ENCODE results near the gene IL7R.

Gene IL7R

GRCh38 chr5:35863159-35863558 lies 6.5 kb downstream of the IL7R start:
- DNase-seq (ENCODE audit: insufficient read length, low spot score) (no peak), FAIRE-seq (peak; percentile 26)
- TF ChIP-seq SPI1 (IDR thresholded peaks at IDR 0.05; ENCODE audit: low read depth, low read length) (peak; percentile 75), POU2F2 (IDR thresholded peaks at IDR 0.05; ENCODE audit: low read depth, low read length) (no peak), POLR2A (IDR thresholded peaks at IDR 0.05; ENCODE audit: low read depth, low read length) (no peak), POLR2AphosphoS5 (IDR thresholded peaks at IDR 0.05; ENCODE audit: low read depth, low read length) (no peak)

GRCh38 chr5:35867998-35868397 lies 11.3 kb downstream of the IL7R start:
- DNase-seq (ENCODE audit: insufficient read length, low spot score) = no peak
- no peak for FAIRE-seq
- TF ChIP-seq POLR2AphosphoS5 (IDR thresholded peaks at IDR 0.05; ENCODE audit: low read depth, low read length) (no peak), SPI1 (IDR thresholded peaks at IDR 0.05; ENCODE audit: low read depth, low read length) (no peak), POLR2A (IDR thresholded peaks at IDR 0.05; ENCODE audit: low read depth, low read length) (no peak), POU2F2 (IDR thresholded peaks at IDR 0.05; ENCODE audit: low read depth, low read length) (no peak), TAF1 (IDR thresholded peaks at IDR 0.05; ENCODE audit: low read depth, low read length) (no peak), PAX5 (IDR thresholded peaks at IDR 0.05; ENCODE audit: insufficient read depth, low read length, severe bottlenecking) (no peak)

GRCh38 chr5:35869685-35870277 lies 13.1 kb downstream of the IL7R start:
- TF ChIP-seq POLR2AphosphoS5 (IDR thresholded peaks at IDR 0.05; ENCODE audit: low read depth, low read length) (no peak), TAF1 (IDR thresholded peaks at IDR 0.05; ENCODE audit: low read depth, low read length) (no peak), POU2F2 (IDR thresholded peaks at IDR 0.05; ENCODE audit: low read depth, low read length) (no peak), SPI1 (IDR thresholded peaks at IDR 0.05; ENCODE audit: low read depth, low read length) (no peak), POLR2A (IDR thresholded peaks at IDR 0.05; ENCODE audit: low read depth, low read length) (no peak), PAX5 (IDR thresholded peaks at IDR 0.05; ENCODE audit: insufficient read depth, low read length, severe bottlenecking) (no peak)
- DNase-seq (ENCODE audit: insufficient read length, low spot score) = no peak
- no peak for FAIRE-seq

GRCh38 chr5:35870605-35871004 lies 13.9 kb downstream of the IL7R start:
- no peak for FAIRE-seq

GRCh38 chr5:35876454-35876853 lies 19.8 kb downstream of the IL7R start:
- TF ChIP-seq POU2F2 (IDR thresholded peaks at IDR 0.05; ENCODE audit: low read depth, low read length) = no peak
- TF ChIP-seq POLR2A (IDR thresholded peaks at IDR 0.05; ENCODE audit: low read depth, low read length) = no peak
- no peak for TF ChIP-seq POLR2AphosphoS5 (IDR thresholded peaks at IDR 0.05; ENCODE audit: low read depth, low read length)
- no peak for TF ChIP-seq PAX5 (IDR thresholded peaks at IDR 0.05; ENCODE audit: insufficient read depth, low read length, severe bottlenecking)
- peak; percentile 41; the same call in 1 of the 2 replicates for TF ChIP-seq SPI1 (IDR thresholded peaks at IDR 0.05; ENCODE audit: low read depth, low read length)
- DNase-seq (ENCODE audit: insufficient read length, low spot score) = no peak
- peak; percentile 63 for FAIRE-seq

More at GRCh38 chr5:35870605-35871004, 13.9 kb downstream of the IL7R start:
- TF ChIP-seq POU2F2 (IDR thresholded peaks at IDR 0.05; ENCODE audit: low read depth, low read length) (no peak), TAF1 (IDR thresholded peaks at IDR 0.05; ENCODE audit: low read depth, low read length) (no peak), POLR2AphosphoS5 (IDR thresholded peaks at IDR 0.05; ENCODE audit: low read depth, low read length) (no peak), SPI1 (IDR thresholded peaks at IDR 0.05; ENCODE audit: low read depth, low read length) (no peak), PAX5 (IDR thresholded peaks at IDR 0.05; ENCODE audit: insufficient read depth, low read length, severe bottlenecking) (no peak), POLR2A (IDR thresholded peaks at IDR 0.05; ENCODE audit: low read depth, low read length) (no peak)
- no peak for DNase-seq (ENCODE audit: insufficient read length, low spot score)

GRCh38 chr5:35876922-35877321 lies 20.2 kb downstream of the IL7R start:
- TF ChIP-seq POLR2A (IDR thresholded peaks at IDR 0.05; ENCODE audit: low read depth, low read length) = no peak
- no peak for DNase-seq (ENCODE audit: insufficient read length, low spot score)
- FAIRE-seq = no peak

- FAIRE-seq = peak; percentile 43
- TF ChIP-seq POU2F2 (IDR thresholded peaks at IDR 0.05; ENCODE audit: low read depth, low read length) = no peak
- TF ChIP-seq SPI1 (IDR thresholded peaks at IDR 0.05; ENCODE audit: low read depth, low read length) = no peak
- TF ChIP-seq POLR2AphosphoS5 (IDR thresholded peaks at IDR 0.05; ENCODE audit: low read depth, low read length) = no peak
- no peak for DNase-seq (ENCODE audit: insufficient read length, low spot score)
Measured at GRCh38 chr5:35877655-35878054, 21.0 kb downstream of the IL7R start.

GRCh38 chr5:35878079-35878478 lies 21.4 kb downstream of the IL7R start:
- FAIRE-seq = no peak

GRCh38 chr5:35879096-35879495 lies 22.4 kb downstream of the IL7R start:
- FAIRE-seq (no peak), DNase-seq (ENCODE audit: insufficient read length, low spot score) (no peak)
- no peak for TF ChIP-seq PAX5 (IDR thresholded peaks at IDR 0.05; ENCODE audit: insufficient read depth, low read length, severe bottlenecking)
- TF ChIP-seq SPI1 (IDR thresholded peaks at IDR 0.05; ENCODE audit: low read depth, low read length) = no peak
- TF ChIP-seq POLR2A (IDR thresholded peaks at IDR 0.05; ENCODE audit: low read depth, low read length) = no peak
- no peak for TF ChIP-seq POU2F2 (IDR thresholded peaks at IDR 0.05; ENCODE audit: low read depth, low read length)
- TF ChIP-seq TAF1 (IDR thresholded peaks at IDR 0.05; ENCODE audit: low read depth, low read length) = no peak
- TF ChIP-seq POLR2AphosphoS5 (IDR thresholded peaks at IDR 0.05; ENCODE audit: low read depth, low read length) = no peak

More at GRCh38 chr5:35878079-35878478, 21.4 kb downstream of the IL7R start:
- no peak for DNase-seq (ENCODE audit: insufficient read length, low spot score)
- no peak for TF ChIP-seq POLR2A (IDR thresholded peaks at IDR 0.05; ENCODE audit: low read depth, low read length)
- no peak for TF ChIP-seq POU2F2 (IDR thresholded peaks at IDR 0.05; ENCODE audit: low read depth, low read length)
- TF ChIP-seq SPI1 (IDR thresholded peaks at IDR 0.05; ENCODE audit: low read depth, low read length) = no peak
- no peak for TF ChIP-seq TAF1 (IDR thresholded peaks at IDR 0.05; ENCODE audit: low read depth, low read length)

- TF ChIP-seq TAF1 (IDR thresholded peaks at IDR 0.05; ENCODE audit: low read depth, low read length) (no peak), POLR2A (IDR thresholded peaks at IDR 0.05; ENCODE audit: low read depth, low read length) (no peak), SPI1 (IDR thresholded peaks at IDR 0.05; ENCODE audit: low read depth, low read length) (no peak), POLR2AphosphoS5 (IDR thresholded peaks at IDR 0.05; ENCODE audit: low read depth, low read length) (no peak), POU2F2 (IDR thresholded peaks at IDR 0.05; ENCODE audit: low read depth, low read length) (no peak), PAX5 (IDR thresholded peaks at IDR 0.05; ENCODE audit: insufficient read depth, low read length, severe bottlenecking) (no peak)
- no peak for FAIRE-seq
- no peak for DNase-seq (ENCODE audit: insufficient read length, low spot score)
Measured at GRCh38 chr5:35879649-35880048, 23.0 kb downstream of the IL7R start.
